ENCODE data around the gene ACSL5. TPM values are rescaled to one million over a fixed set of nuclear protein-coding genes. Genes with fewer than 3 reads are reported as not detected.

Gene ACSL5
- total RNA-seq, 1 experiment from 2014 or later, result not detected

DNA sequence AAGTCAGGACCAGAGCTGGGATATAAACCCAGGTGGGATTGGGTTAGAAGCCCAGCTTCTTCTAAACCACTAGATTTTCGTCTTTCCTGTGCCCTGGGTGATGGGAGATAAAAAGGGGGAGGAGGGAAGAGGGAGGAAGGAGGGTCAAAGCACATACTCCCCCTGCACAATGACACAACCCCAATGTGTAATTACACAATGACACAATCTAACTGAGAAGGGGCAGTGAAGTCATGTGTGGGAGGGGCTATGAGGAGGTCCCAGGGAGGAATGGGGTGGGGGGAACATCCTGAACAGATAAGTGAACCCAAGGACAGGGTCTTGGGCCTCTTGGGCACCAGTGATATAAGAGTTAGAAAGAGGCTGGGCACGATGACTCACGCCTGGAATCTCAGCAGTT, 46.2 kb upstream of the ACSL5 start:
- Histone ChIP-seq H2BK20ac (ENCODE audit: low read depth, low read length, poor library complexity, severe bottlenecking) (no peak overlapping the region), H3K23ac (ENCODE audit: insufficient read length, low read depth, low read length) (no peak overlapping the region), H3K79me1 (ENCODE audit: insufficient read depth, low read depth, low read length, poor library complexity, severe bottlenecking) (no peaks in the 10 kb centered on the region), H3K18ac (ENCODE audit: insufficient read length, low read depth, low read length) (no peak overlapping the region), H4K8ac (replicated peaks; ENCODE audit: insufficient read length, low read depth, low read length) (no peak overlapping the region), H2AFZ (ENCODE audit: low read length) (no peak overlapping the region), H3K4me2 (ENCODE audit: insufficient read depth, insufficient read length, low read length) (no peak overlapping the region), H3K79me2 (ENCODE audit: insufficient read depth, low read length) (no peaks in the 10 kb centered on the region), H4K5ac (ENCODE audit: insufficient read length, low read depth, low read length) (no peak overlapping the region), H2BK15ac (ENCODE audit: low read depth, low read length) (no peak overlapping the region), H4K20me1 (ENCODE audit: control insufficient read depth, insufficient read depth, insufficient read length) (no peaks in the 10 kb centered on the region), H3K27ac (ENCODE audit: insufficient read length, low read depth, low read length) (no peak overlapping the region), H2AK5ac (ENCODE audit: insufficient read length, low read length) (no peak overlapping the region), H3K56ac (ENCODE audit: insufficient read length, low read depth, low read length) (no peak overlapping the region), H3K27me3 (ENCODE audit: insufficient read depth, low read length) (no peaks in the 10 kb centered on the region), H3K9me3 (ENCODE audit: control insufficient read depth, low read depth, low read length) (no peaks in the 10 kb centered on the region), H2BK5ac (ENCODE audit: insufficient read length, low read length) (no peak overlapping the region), H3K14ac (ENCODE audit: insufficient read depth, low read length) (no peak overlapping the region), H2BK120ac (ENCODE audit: low read depth, low read length, poor library complexity, severe bottlenecking) (no peak overlapping the region), H3K4ac (ENCODE audit: low read depth, low read length) (no peak overlapping the region), H2BK12ac (ENCODE audit: insufficient read length, low read depth, low read length) (no peak overlapping the region), H3T11ph (ENCODE audit: low read length) (no peak overlapping the region), H3K4me1 (ENCODE audit: insufficient read depth, low read length) (no peaks in the 10 kb centered on the region), H3K23me2 (ENCODE audit: insufficient read length, low read depth, low read length, poor library complexity, severe bottlenecking) (no peaks in the 10 kb centered on the region), H3K9ac (ENCODE audit: extremely low read depth, insufficient read length, low read length) (no peak overlapping the region), H4K91ac (ENCODE audit: insufficient read length, low read depth, low read length) (no peak overlapping the region)
- WGBS (ENCODE audit: extremely low coverage, insufficient read length, low lambda C conversion rate), result no CpG with 5 or more reads among the region's 3 CpGs
- Mint-ChIP-seq H3K4me3 (no peak overlapping the region), H3K27ac (no peak overlapping the region), H3K9me3 (no peaks in the 10 kb centered on the region), H3K4me1 (peaks cover 0 to 3% of the 10 kb centered on the region in 2 experiments; a peak in 1 of 4 replicates), H3K36me3 (ENCODE audit: insufficient read depth in 1 of 3, low read depth in 3 of 3) (no peaks in the 10 kb centered on the region), H3K27me3 (ENCODE audit: low read depth) (no peaks in the 10 kb centered on the region; the same call in none of the 2 replicates)
- DNase-seq, result no peak
- TF ChIP-seq, protein P1, sequence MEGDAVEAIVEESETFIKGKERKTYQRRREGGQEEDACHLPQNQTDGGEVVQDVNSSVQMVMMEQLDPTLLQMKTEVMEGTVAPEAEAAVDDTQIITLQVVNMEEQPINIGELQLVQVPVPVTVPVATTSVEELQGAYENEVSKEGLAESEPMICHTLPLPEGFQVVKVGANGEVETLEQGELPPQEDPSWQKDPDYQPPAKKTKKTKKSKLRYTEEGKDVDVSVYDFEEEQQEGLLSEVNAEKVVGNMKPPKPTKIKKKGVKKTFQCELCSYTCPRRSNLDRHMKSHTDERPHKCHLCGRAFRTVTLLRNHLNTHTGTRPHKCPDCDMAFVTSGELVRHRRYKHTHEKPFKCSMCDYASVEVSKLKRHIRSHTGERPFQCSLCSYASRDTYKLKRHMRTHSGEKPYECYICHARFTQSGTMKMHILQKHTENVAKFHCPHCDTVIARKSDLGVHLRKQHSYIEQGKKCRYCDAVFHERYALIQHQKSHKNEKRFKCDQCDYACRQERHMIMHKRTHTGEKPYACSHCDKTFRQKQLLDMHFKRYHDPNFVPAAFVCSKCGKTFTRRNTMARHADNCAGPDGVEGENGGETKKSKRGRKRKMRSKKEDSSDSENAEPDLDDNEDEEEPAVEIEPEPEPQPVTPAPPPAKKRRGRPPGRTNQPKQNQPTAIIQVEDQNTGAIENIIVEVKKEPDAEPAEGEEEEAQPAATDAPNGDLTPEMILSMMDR (conservative IDR thresholded peaks at IDR 0.05), result no peak

All from H9 (cell line).